Gastrocnemius medialis (tissue), 4 donors: ENCODE measurements around the gene SLC35F5. TPM values are rescaled to one million over a fixed set of nuclear protein-coding genes. Genes with fewer than 3 reads are reported as not detected.

Source experiments
- ATAC-seq, 2 donors: fragments of 150-250 bp; one replicate each; pipeline ENCODE4 v1.9.1; 2016
- DNase-seq, 2 donors: peaks; one replicate each; pipeline ENCODE4 v3.0.0-alpha.2; 2019
- H3K27ac ChIP-seq, 4 donors: fragments of 200-600 bp; sonication (generic); 1 replicate in 1 of 4; 2 replicates in 3 of 4; pipeline ENCODE4 v1.5.1; 2016 to 2018; ENCODE audit warnings: mild to moderate bottlenecking in 2 of 4, moderate library complexity in 1 of 4
- H3K27me3 ChIP-seq, 3 donors: fragments of 200-600 bp; sonication (generic) in 2 of 3; 1 replicate in 1 of 3; 2 replicates in 2 of 3; pipeline versions ENCODE4 v1.5.1 to v1.6.0; 2016 to 2019; ENCODE audit warnings: mild to moderate bottlenecking in 1 of 3, moderate library complexity in 1 of 3
- H3K36me3 ChIP-seq, 2 donors: fragments of 200-600 bp; sonication (generic) in 1 of 2; one replicate each; pipeline ENCODE4 v1.5.1; 2017 to 2018
- H3K4me1 ChIP-seq, 2 donors: fragments of 200-600 bp; sonication (generic) in 1 of 2; one replicate each; pipeline ENCODE4 v1.5.1; 2016 to 2017; ENCODE audit warnings: mild to moderate bottlenecking in 2 of 2
- H3K4me3 ChIP-seq, 4 donors: fragments of 200-600 bp; sonication (generic) in 3 of 4; 1 replicate in 1 of 4; 2 replicates in 3 of 4; pipeline ENCODE4 v1.5.1; 2016 to 2019; ENCODE audit warnings: mild to moderate bottlenecking in 2 of 4
- H3K9me3 ChIP-seq, 3 donors: fragments of 200-600 bp; sonication (generic) in 2 of 3; 1 replicate in 1 of 3; 2 replicates in 2 of 3; pipeline ENCODE4 v1.5.1; 2016 to 2019
- POLR2A ChIP-seq, 2 donors: fragments of 450-650 bp; IDR thresholded peaks; one replicate each; pipeline ENCODE4 v1.6.1; 2017; ENCODE audit warnings: antibody characterized with exemption in 2 of 2, mild to moderate bottlenecking in 2 of 2, moderate library complexity in 2 of 2
- in situ Hi-C, 4 donors: fragments of 200-750 bp; cut with MboI; loops; one replicate each; pipeline versions ENCODE4 v1.15.0 to v1.8.0; 2017; ENCODE audit warnings: low sequenced_read_pairs in 4 of 4
- intact Hi-C: fragments of 100-400 bp; cut with DNase I; formaldehyde crosslinking; loops from one replicate; pipeline ENCODE4 v1.15.1; 2023; ENCODE audit warnings: low total_unique reads
- total RNA-seq, 4 donors: library from RNA; depleted of rRNA; stranded (reverse); fragments of >200 nt; gene quantifications; one replicate each; pipeline versions ENCODE4 v1.1.0 to v1.2.3, GENCODE V29; 2016
- TF ChIP-seq, protein P1 (sequence below), 5 experiments: fragments of 450-650 bp in 3 of 5; fragments of 200-600 bp in 2 of 5; sonication (generic) in 2 of 5; IDR thresholded peaks in 4 of 5; conservative IDR thresholded peaks in 1 of 5; 1 replicate in 4 of 5; 2 replicates in 1 of 5; pipeline ENCODE4 v1.5.1; 2016 to 2019; ENCODE audit warnings: antibody characterized with exemption in 5 of 5, mild to moderate bottlenecking in 3 of 5, moderate library complexity in 3 of 5

Gene SLC35F5
- total RNA-seq, 4 donors from 2014 or later, result 31.4 to 62.6 (median 49.3) TPM

DNA sequence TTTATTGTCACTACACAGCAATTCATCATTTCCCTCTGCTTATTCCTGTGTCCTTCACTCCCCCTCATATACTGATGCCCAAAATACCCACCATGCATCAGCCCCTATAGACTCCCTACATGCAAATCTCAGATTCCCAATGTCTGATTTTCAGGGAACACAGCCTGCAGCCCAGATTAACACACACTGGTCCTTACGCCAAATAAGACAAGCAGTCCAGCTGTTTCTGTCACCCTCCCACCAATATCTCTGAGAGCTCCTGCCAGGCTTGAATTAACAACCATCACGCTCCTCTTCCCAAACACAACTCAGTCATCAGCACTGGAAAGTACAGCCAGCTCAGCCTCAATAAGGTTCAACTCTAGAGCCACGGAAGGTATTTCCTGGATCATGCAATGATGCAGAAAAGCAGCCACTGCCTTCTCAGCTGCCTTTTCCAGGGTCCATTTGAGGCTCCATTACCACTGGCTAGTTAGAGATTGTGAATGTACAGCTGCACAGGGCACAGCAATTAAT, 39.0 kb upstream of the SLC35F5 start:
- in situ Hi-C loops (no loop called here), intact Hi-C loops (no loop called here)
- no peak for ATAC-seq
- Histone ChIP-seq H3K36me3 (no peaks in the 10 kb centered on the region), H3K27me3 (no peaks in the 10 kb centered on the region), H3K4me3 (no peak overlapping the region), H3K27ac (no peak overlapping the region), H3K4me1 (peaks cover 0 to 4% of the 10 kb centered on the region in 2 donors), H3K9me3 (no peaks in the 10 kb centered on the region)
- TF ChIP-seq, protein P1, sequence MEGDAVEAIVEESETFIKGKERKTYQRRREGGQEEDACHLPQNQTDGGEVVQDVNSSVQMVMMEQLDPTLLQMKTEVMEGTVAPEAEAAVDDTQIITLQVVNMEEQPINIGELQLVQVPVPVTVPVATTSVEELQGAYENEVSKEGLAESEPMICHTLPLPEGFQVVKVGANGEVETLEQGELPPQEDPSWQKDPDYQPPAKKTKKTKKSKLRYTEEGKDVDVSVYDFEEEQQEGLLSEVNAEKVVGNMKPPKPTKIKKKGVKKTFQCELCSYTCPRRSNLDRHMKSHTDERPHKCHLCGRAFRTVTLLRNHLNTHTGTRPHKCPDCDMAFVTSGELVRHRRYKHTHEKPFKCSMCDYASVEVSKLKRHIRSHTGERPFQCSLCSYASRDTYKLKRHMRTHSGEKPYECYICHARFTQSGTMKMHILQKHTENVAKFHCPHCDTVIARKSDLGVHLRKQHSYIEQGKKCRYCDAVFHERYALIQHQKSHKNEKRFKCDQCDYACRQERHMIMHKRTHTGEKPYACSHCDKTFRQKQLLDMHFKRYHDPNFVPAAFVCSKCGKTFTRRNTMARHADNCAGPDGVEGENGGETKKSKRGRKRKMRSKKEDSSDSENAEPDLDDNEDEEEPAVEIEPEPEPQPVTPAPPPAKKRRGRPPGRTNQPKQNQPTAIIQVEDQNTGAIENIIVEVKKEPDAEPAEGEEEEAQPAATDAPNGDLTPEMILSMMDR (IDR thresholded peaks at IDR 0.05 in 4 of 5, conservative IDR thresholded peaks at IDR 0.05 in 1 of 5), result no peak
- TF ChIP-seq POLR2A (IDR thresholded peaks at IDR 0.05), result no peak
- DNase-seq, result no peak

DNA sequence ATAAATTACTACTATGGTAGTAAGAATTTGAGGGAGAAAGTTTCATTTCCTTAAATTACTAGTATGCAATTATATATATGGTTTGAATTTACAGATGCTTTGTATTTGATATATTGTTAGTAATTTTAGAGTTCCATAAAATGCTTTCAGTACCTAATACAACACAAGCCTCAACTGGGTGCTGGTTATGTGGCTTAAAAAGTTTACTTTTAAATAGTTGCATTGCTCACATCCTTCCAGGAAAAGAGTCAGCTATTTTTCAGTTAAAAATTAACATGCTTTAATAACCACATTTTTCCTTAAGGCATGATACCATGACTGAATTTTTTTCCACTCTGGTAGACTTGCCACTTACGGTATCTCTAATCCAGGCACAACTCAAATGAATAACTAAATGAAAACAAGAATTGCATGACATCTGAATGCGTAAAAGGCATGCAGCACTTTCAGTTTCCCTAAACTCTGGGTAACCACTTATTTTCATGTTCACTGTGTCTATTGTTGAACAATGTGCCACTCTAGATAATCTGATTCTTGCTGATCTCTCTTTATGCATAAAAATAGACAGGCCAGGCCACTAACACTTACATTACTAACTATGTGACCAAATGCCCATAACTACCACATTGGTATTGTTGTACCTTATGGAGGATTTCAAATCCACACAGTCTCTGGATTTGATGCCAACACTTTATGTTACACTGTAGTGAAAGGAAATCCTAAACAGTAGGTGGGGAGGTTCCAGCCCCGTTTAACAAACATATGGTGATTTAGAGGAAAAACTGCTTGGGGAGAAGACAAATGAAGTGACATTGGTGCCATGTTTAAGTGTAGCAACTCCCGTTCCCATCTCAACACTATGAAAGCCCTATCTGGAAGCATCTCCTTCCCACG, 35.5 kb upstream of the SLC35F5 start:
- TF ChIP-seq POLR2A (IDR thresholded peaks at IDR 0.05), result no peak
- TF ChIP-seq, protein P1 (IDR thresholded peaks at IDR 0.05 in 4 of 5, conservative IDR thresholded peaks at IDR 0.05 in 1 of 5), result no peak
- H3K4me1 ChIP-seq, result peaks cover 0 to 4% of the 10 kb centered on the region in 2 donors
- intact Hi-C loops, result no loop called here
- no peak for ATAC-seq
- H3K36me3 ChIP-seq, result no peaks in the 10 kb centered on the region
- H3K27ac ChIP-seq, result no peak overlapping the region
- DNase-seq, result no peak
- no peak overlapping the region for H3K4me3 ChIP-seq
- H3K27me3 ChIP-seq, result no peaks in the 10 kb centered on the region
- in situ Hi-C loops, result no loop called here
- no peaks in the 10 kb centered on the region for H3K9me3 ChIP-seq

DNA sequence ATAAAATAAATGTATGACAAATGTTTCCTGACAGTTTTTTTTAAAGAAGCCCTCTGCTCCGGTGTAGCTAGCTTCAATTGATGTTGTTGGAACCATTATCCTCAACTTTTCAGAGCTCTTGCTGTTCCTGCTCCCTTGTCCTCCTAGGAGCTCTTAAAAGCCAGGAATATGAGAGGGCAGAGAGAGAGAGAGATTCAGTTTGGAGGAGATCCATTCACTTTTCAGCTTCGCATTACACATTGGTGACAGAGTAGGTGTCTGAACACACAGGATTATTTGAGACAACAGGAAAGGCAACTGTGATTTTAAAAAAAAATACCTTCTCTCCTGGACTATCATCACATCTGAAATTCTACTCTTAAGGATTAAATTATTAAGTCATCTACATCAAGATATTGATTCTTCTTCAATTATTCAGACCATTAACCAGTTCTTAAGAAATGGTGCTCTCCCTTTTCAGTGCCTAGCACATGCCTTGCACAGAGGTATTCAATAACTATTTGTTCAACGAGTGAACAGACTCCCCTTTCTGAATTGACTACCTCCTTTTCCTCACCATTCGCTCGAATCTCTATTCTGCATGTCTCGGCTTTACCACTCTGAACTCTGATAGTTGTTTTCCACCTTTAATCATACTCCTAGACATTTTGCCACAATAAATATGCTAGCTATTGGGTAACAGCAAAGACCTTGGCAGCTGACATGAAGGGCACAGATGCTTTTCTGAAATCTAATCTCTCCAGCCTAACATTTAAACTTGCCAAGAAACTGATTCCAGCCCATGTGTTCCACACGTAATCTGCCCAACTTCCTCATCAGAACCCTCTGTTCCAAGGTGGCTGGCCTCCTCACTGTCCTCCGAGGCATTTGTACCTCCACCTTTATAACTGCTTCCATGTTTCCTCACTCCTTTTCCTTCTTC, 28.6 kb upstream of the SLC35F5 start:
- peak; percentile 96 to 99 for ATAC-seq
- H3K27ac ChIP-seq, result peak overlapping the region; percentile 76 to 87 (median 80)
- H3K9me3 ChIP-seq, result no peaks in the 10 kb centered on the region
- peak; percentile 37 to 51 for DNase-seq
- H3K27me3 ChIP-seq, result no peaks in the 10 kb centered on the region
- in situ Hi-C loops (no loop called here), intact Hi-C loops (loop anchor here (2.0 kb wide), 1 partner anchor 14 kb away; no protein-coding TSS in a partner anchor)
- H3K4me3 ChIP-seq, result peak overlapping the region in 3 of 4 donors; percentile 9 to 23 (median 14)
- peaks cover 12 to 18% of the 10 kb centered on the region in 2 donors for H3K4me1 ChIP-seq
- TF ChIP-seq, protein P1 (IDR thresholded peaks at IDR 0.05 in 4 of 5, conservative IDR thresholded peaks at IDR 0.05 in 1 of 5), result no peak
- no peaks in the 10 kb centered on the region for H3K36me3 ChIP-seq

DNA sequence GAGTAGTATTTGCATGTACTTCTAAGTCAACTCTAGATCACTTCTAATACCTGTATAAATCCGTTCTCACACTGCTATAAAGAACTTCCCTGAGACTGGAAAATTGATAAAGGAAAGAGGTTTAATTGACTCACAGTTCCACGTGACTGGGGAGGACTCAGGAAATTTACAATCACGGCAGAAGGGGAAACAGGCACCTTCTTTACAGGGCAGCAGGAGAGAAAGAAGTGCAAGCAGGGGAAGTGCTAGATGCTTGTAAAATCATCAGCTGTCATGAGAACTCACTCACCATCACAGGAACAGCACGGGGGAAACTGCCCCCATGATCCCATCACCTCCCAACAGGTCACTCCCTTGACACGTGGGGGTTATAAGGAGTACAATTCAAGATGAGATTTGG, 24.0 kb upstream of the SLC35F5 start:
- TF ChIP-seq, protein P1 (IDR thresholded peaks at IDR 0.05 in 4 of 5, conservative IDR thresholded peaks at IDR 0.05 in 1 of 5), result no peak
- TF ChIP-seq POLR2A (IDR thresholded peaks at IDR 0.05), result no peak
- Histone ChIP-seq H3K4me1 (peaks cover 7 to 12% of the 10 kb centered on the region in 2 donors), H3K4me3 (no peak overlapping the region), H3K36me3 (no peaks in the 10 kb centered on the region), H3K27ac (no peak overlapping the region), H3K27me3 (no peaks in the 10 kb centered on the region), H3K9me3 (no peaks in the 10 kb centered on the region)
- ATAC-seq (no peak), DNase-seq (no peak)
- in situ Hi-C loops (no loop called here), intact Hi-C loops (no loop called here)
